HEK293 (cell line): Measurements from ENCODE around the gene GPHB5.

Experiments
- KLF10 ChIP-seq: fragments of 450-650 bp; IDR thresholded peaks from 2 replicates; pipeline ENCODE4 v1.5.1; 2018; ENCODE audit warnings: missing biosample characterization, mild to moderate bottlenecking, missing genetic modification characterization
- OVOL3 ChIP-seq: fragments of 450-650 bp; formaldehyde crosslinking; IDR thresholded peaks from 2 replicates; pipeline ENCODE4 v1.5.1; 2016; ENCODE audit warnings: missing biosample characterization, missing genetic modification characterization
- REST ChIP-seq: fragments of 450-650 bp; formaldehyde crosslinking; IDR thresholded peaks from 2 replicates; pipeline ENCODE4 v1.5.1; 2016; ENCODE audit warnings: missing biosample characterization, missing genetic modification characterization
- ZNF114 ChIP-seq: fragments of 450-650 bp; formaldehyde crosslinking; IDR thresholded peaks from 2 replicates; pipeline ENCODE4 v1.5.0; 2017; ENCODE audit warnings: missing biosample characterization, missing genetic modification characterization
- ZNF16 ChIP-seq: fragments of 450-650 bp; formaldehyde crosslinking; IDR thresholded peaks from 2 replicates; pipeline ENCODE4 v1.5.1; 2016; ENCODE audit warnings: low read depth, missing biosample characterization, missing genetic modification characterization
- ZNF26 ChIP-seq: fragments of 450-650 bp; formaldehyde crosslinking; IDR thresholded peaks from 2 replicates; pipeline ENCODE4 v1.5.1; 2016; ENCODE audit warnings: missing biosample characterization, missing genetic modification characterization
- ZNF280C ChIP-seq: fragments of 450-650 bp; formaldehyde crosslinking; IDR thresholded peaks from 2 replicates; pipeline ENCODE4 v1.5.1; 2016; ENCODE audit warnings: missing biosample characterization, missing genetic modification characterization
- ZNF311 ChIP-seq: fragments of 450-650 bp; formaldehyde crosslinking; IDR thresholded peaks from 2 replicates; pipeline ENCODE4 v1.5.1; 2017; ENCODE audit warnings: missing biosample characterization, missing genetic modification characterization, borderline replicate concordance
- ZNF501 ChIP-seq: fragments of 450-650 bp; formaldehyde crosslinking; IDR thresholded peaks from 2 replicates; pipeline ENCODE4 v1.5.1; 2016; ENCODE audit warnings: missing biosample characterization, missing genetic modification characterization
- ZNF629 ChIP-seq: fragments of 450-650 bp; formaldehyde crosslinking; IDR thresholded peaks from 2 replicates; pipeline ENCODE4 v1.5.1; 2017; ENCODE audit warnings: missing biosample characterization, missing genetic modification characterization
- ZNF777 ChIP-seq: fragments of 450-650 bp; formaldehyde crosslinking; IDR thresholded peaks from 2 replicates; pipeline ENCODE4 v1.5.1; 2017; ENCODE audit warnings: missing biosample characterization, missing genetic modification characterization, borderline replicate concordance
- ZSCAN4 ChIP-seq: fragments of 450-650 bp; formaldehyde crosslinking; IDR thresholded peaks from 2 replicates; pipeline ENCODE4 v1.5.1; 2017; ENCODE audit warnings: missing biosample characterization, missing genetic modification characterization
- TF ChIP-seq, protein P1 (sequence below): fragments of 450-650 bp; formaldehyde crosslinking; IDR thresholded peaks from 2 replicates; pipeline ENCODE4 v1.5.1; 2016; ENCODE audit warnings: missing biosample characterization, missing genetic modification characterization
- TF ChIP-seq, protein P2 (sequence below): fragments of 450-650 bp; IDR thresholded peaks from 2 replicates; pipeline ENCODE4 v1.5.1; 2018; ENCODE audit warnings: missing biosample characterization, mild to moderate bottlenecking, missing genetic modification characterization

DNA sequence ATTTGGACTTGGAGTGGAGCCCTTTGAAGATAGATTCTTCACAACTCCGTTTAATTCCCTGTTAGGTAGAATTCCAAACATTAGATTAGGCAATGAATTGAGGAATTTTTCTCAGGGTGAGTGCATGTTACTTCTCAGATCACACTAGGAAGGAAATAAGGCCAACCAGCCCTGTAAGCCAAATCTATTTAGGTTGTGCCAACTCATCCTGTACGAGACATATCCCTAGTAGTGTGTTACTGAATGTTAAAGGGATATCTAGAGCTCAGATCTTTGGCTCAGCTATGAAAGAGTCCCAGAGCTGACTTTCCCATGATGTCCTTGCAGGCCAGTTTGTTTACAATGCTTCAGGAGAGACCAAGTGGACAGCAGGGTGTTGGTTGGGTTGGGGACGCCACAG is 45.6 kb downstream of the GPHB5 start:
- no peak for TF ChIP-seq ZNF114 (tag by site-specific recombination)
- no peak for TF ChIP-seq ZNF311
- TF ChIP-seq ZNF777 (tag by site-specific recombination): no peak
- TF ChIP-seq ZNF280C (tag by site-specific recombination): no peak
- TF ChIP-seq, protein P1, sequence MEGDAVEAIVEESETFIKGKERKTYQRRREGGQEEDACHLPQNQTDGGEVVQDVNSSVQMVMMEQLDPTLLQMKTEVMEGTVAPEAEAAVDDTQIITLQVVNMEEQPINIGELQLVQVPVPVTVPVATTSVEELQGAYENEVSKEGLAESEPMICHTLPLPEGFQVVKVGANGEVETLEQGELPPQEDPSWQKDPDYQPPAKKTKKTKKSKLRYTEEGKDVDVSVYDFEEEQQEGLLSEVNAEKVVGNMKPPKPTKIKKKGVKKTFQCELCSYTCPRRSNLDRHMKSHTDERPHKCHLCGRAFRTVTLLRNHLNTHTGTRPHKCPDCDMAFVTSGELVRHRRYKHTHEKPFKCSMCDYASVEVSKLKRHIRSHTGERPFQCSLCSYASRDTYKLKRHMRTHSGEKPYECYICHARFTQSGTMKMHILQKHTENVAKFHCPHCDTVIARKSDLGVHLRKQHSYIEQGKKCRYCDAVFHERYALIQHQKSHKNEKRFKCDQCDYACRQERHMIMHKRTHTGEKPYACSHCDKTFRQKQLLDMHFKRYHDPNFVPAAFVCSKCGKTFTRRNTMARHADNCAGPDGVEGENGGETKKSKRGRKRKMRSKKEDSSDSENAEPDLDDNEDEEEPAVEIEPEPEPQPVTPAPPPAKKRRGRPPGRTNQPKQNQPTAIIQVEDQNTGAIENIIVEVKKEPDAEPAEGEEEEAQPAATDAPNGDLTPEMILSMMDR: no peak
- TF ChIP-seq KLF10 (tag by site-specific recombination): no peak
- TF ChIP-seq ZNF16 (tag by site-specific recombination): no peak
- TF ChIP-seq, protein P2, sequence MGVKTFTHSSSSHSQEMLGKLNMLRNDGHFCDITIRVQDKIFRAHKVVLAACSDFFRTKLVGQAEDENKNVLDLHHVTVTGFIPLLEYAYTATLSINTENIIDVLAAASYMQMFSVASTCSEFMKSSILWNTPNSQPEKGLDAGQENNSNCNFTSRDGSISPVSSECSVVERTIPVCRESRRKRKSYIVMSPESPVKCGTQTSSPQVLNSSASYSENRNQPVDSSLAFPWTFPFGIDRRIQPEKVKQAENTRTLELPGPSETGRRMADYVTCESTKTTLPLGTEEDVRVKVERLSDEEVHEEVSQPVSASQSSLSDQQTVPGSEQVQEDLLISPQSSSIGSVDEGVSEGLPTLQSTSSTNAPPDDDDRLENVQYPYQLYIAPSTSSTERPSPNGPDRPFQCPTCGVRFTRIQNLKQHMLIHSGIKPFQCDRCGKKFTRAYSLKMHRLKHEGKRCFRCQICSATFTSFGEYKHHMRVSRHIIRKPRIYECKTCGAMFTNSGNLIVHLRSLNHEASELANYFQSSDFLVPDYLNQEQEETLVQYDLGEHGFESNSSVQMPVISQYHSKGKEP: no peak
- no peak for TF ChIP-seq REST (tag by site-specific recombination)
- TF ChIP-seq ZNF26 (tag by site-specific recombination): no peak
- TF ChIP-seq OVOL3 (tag by site-specific recombination): no peak
- no peak for TF ChIP-seq ZSCAN4
- no peak for TF ChIP-seq ZNF629 (tag by site-specific recombination)
- TF ChIP-seq ZNF501 (tag by site-specific recombination): no peak
